AG09309 (cell line): ENCODE data around the gene PCNX2.

ENCODE experiments used
- DNase-seq: peaks from one replicate; pipeline ENCODE4 v3.0.0-alpha.2; 2010; ENCODE audit warnings: low read depth
- H3K4me3 ChIP-seq: 2 replicates; pipeline ENCODE4 v1.5.1; 2011; ENCODE audit warnings: mild to moderate bottlenecking, low read depth, low read length, moderate library complexity; ENCODE audit not compliant: control insufficient read depth
- CTCF ChIP-seq: IDR thresholded peaks from 2 replicates; pipeline ENCODE4 v1.5.1; 2011; ENCODE audit warnings: mild to moderate bottlenecking, low read depth, low read length, inconsistent platforms; ENCODE audit not compliant: insufficient read depth, control insufficient read depth; ENCODE audit errors: missing control alignments

The PCNX2 gene

GRCh38 chr1:232999956-233000625 is 295.4 kb downstream of the PCNX2 start:
- no peak for TF ChIP-seq CTCF
- DNase-seq: no peak
- H3K4me3 ChIP-seq: no peak overlapping the region

GRCh38 chr1:232998646-232999045 is 296.9 kb downstream of the PCNX2 start:
- no peak overlapping the region for H3K4me3 ChIP-seq
- no peak for DNase-seq
- no peak for TF ChIP-seq CTCF

- no peak overlapping the region for H3K4me3 ChIP-seq
- no peak for DNase-seq
- no peak for TF ChIP-seq CTCF
Observed at GRCh38 chr1:232998138-232998537, 297.4 kb downstream of the PCNX2 start.

GRCh38 chr1:232996143-232996542 is 299.4 kb downstream of the PCNX2 start:
- no peak overlapping the region for H3K4me3 ChIP-seq
- no peak for TF ChIP-seq CTCF
- DNase-seq: no peak

- H3K4me3 ChIP-seq: no peak overlapping the region
- no peak for TF ChIP-seq CTCF
- DNase-seq: no peak
Observed at GRCh38 chr1:232995189-232995588, 300.3 kb downstream of the PCNX2 start.

GRCh38 chr1:232993555-232993954 is 302.0 kb downstream of the PCNX2 start:
- no peak for DNase-seq
- no peak for TF ChIP-seq CTCF

More at GRCh38 chr1:232993555-232993954, 302.0 kb downstream of the PCNX2 start:
- H3K4me3 ChIP-seq: no peak overlapping the region
